SH-SY5Y (cell line): ENCODE results near the gene TNIP1.

Experiments used
- GATA2 ChIP-seq: IDR thresholded peaks from 2 replicates; pipeline ENCODE4 v1.6.1; 2011; ENCODE audit warnings: mild to moderate bottlenecking, low read depth, low read length
- GATA3 ChIP-seq: IDR thresholded peaks from 2 replicates; pipeline ENCODE4 v1.6.1; 2011; ENCODE audit warnings: low read depth, mild to moderate bottlenecking, low read length, moderate library complexity

- no peak for TF ChIP-seq GATA2
- TF ChIP-seq GATA3 = no peak
Observed at GRCh38 chr5:151077967-151078366, 2.9 kb downstream of the TNIP1 start.
